Umbilical cord (tissue), 2 donors: ENCODE data around the gene CPXM1. TPM values are rescaled to one million over a fixed set of nuclear protein-coding genes. Genes with fewer than 3 reads are reported as not detected.

ENCODE experiments used
- DNase-seq: peaks from one replicate; pipeline ENCODE4 v3.0.0-alpha.2; 2015; ENCODE audit warnings: low spot score
- total RNA-seq: library from RNA; depleted of rRNA; stranded (reverse); fragments of >200 nt; gene quantifications from one replicate; pipeline ENCODE4 v1.2.3, GENCODE V29; 2014; ENCODE audit warnings: low replicate concordance; ENCODE audit not compliant: insufficient read depth

CPXM1 gene
- total RNA-seq, 1 donor from 2014 or later, result 18.1 TPM

DNA sequence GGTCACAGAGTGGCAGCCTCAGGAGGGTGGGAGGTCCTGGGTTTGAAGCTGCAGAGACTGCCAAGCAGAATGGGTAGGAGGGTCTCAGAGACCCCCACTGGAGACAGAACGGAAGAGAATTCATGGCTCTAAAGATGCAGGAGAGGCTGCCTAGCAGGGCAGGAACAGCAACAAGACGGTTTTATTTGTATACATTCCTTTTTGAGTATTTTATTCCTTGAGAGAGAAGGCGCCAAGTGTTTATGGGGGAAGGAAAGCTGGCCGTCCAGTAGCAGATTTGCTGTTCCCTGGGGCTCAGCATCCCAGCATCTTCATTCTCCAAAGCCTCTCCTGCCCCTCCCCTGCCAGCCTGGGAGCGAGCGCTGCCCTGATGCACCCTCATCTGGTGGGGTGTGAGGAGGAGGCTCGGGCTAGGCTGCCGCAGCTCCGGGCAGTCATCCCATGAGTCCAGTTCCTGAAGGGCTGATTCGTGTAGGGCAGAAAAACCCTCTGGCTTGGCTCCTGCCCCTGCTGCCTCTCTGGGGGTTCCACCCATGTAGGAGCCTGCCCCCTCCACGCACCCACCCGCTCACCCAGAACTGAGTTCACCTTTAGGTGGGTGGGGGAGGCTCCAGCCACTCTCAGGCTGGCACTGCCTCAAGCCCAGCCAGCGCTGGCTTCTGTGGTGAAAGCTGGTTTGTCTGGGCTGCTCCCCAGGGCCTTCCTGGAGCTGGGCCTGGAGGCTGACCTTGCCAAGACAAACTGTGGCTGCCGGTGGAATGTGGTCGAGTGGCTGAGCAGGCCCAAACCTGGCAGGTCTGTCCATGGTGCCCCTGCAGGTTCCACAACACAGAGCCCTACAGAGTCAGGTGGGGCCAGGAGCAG lies 32.4 kb downstream of the CPXM1 start:
- no peak for DNase-seq

DNA sequence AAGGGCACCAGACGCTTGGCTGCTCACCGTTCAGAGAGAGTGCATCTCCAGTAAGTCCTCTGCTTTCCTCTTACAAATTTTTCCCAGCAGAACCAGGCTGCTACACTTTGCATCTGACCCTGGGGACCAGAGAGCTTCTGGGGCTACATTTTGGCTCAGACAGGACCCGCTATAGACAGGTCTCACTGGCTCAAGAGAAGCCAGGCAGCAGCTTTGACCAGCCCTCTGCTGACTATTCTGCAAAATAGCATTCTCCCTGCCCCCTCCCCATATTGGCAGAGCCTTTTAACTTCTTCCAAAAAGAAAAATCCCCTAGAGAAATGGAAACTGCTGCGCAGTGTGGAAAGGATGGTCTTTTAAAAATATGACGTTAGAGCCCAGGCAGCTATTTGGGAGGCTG lies 37.2 kb downstream of the CPXM1 start:
- no peak for DNase-seq

DNA sequence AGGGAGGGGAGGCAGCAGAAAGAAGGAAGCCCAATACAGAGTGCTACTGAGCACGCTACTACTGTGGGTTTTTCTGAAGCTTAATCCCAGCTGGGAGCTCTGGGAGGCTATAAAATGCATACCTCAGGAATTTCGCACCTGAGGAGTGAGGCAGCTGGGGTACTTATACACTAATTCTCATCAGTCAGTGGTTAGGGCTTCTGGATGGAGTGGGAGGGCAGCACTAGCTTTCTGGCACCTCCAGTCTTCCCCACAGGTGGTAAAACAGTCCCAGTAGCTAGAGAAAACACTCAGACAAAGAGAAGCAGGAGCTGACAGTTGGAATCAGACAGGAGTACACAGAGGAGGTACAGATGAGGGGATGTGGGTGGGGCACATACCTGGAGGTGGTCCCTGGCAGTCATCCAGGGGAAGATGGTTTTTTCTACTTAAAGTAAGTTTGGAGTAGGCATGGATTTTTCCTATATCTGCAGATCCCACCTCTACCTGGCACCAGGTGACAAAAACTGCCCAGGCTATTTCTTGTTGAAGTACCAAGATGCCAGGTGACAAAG lies 37.8 kb downstream of the CPXM1 start:
- no peak for DNase-seq

DNA sequence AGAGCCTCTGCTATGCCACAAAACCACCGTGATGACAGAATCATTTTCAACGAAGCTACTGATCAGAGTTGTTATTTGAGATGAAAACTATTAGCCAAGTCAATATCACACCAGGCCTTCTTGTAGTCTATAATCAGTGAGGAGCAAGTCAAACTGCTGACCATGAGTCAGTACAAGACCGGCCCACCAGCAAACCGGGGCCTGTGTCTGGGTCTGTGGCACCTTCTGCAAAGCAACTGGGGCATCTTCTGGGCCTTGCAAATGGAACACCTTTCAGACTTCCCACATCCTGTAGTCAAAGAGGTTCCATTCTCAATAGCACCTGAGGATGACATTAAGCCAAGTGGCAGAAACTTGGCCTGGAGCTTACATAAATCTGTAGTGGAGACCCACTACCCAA lies 38.5 kb downstream of the CPXM1 start:
- DNase-seq, result no peak

DNA sequence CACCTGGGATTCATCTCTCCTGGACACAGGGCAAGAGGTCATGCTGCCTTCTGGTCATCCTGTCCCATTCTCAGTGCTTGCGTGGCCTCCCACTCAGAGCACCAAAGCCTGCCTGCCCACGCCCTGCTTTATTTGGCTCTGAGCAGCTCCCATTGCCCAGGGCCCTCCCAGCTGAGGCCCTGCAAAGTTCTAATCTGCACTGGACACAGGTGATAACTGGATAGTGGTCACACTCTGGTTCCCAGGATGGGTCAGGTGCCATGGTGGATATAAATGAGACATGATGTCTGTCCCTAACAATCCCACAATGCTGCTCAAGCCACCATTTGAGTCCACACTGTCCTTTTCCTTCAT lies 39.5 kb downstream of the CPXM1 start:
- DNase-seq, result no peak

DNA sequence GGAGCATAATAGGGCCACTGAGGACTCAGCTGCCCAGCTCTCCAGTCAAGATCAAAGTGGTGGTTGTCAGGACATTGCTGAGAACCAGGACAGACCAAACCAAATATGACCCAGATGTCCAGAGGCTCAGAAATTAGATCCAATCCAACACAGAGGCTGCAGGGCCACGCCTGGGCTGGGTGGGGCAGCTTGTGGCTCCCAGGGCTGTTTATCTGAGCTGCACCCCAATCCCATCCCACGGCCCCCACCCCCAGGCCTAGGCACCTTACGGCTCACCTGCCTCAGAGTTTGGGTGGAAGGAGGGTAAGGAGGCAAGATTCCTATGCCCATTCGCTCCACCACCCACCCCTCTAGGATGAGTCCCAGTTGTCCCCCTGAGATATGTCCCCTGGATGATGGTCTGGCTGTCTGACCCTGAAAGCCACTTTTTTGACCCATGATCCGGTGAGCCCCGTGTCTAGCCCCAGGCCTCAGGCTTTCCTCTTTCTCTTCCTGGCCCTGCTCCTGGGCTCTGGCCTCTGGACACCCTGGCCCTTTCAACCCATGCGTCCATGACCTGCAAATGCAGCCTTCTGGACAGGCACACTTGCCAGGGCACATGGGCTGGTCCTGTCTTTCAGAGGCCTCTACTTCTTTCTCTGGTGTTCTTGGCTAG lies 40.0 kb downstream of the CPXM1 start:
- no peak for DNase-seq

DNA sequence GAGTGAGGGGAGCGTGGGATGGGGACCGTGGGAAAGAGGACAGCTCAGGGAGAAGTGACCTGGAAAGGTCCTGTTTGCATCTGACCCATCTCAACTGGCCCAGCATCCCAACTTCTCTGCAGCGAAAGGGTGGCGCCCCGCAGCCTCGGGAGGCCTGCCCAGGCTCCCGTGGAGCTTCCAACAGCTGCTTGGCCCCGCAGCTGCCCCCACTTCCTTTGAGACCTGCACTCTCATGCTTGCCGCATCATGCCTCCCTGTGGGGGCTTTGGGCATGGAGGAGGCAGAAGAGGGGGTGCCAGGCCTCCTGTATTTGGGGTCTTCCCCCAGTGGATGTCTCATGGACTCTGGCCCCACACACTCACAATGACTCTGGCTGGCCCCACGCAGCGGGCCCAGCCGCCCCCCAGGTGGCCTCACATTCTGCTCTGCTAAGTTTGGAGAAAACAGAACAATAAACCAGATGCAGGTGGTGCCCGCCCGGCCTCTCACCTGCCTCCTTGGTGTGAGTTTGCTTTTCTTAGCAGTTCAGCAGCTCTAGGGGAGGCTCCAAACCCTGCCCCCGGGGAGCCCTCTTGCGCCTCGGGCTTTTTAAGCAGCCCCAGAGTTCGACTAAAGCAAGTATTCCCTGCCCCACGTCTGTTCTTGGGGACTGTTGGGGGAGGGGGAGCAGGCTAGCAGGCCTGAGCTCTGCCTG lies 40.7 kb downstream of the CPXM1 start:
- DNase-seq, result no peak

DNA sequence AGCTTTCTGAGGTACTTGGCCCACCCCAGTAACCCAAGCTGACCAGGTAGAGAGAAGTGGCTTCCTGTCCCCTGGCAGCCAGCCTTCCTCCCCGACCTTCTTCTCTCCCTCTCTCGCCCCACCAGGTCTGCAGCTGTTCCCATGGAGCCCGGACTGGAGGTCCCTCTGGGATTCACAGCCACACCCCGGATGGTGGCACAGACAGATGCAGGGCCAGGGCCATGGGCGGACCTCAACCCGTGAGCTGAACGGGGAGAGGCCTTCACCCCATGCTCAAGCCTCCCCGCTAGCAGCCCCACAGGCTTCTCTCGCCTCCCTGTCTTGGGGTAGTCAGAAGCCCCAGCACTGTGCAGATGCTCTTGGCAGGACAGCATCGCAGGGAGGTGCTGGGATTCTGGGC lies 41.3 kb downstream of the CPXM1 start:
- DNase-seq, result no peak

DNA sequence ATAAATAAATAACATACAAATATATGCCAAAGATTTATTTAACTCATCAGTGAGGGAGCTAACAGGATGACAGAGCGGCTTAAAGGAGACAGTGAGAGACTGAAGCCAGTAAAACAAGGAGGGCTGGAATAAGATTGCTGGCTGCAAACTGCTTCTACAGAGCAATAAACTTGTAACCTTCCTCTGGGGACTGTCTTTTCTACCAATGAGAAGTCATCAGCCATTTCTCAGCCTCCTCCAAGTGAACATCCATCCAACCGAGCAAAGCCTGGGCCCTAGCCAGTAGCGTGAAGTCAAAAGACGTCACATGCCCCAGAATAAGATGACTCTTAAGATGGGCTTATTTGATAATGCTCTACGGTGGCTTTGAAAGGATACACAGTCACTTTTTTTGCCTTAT lies 42.5 kb downstream of the CPXM1 start:
- DNase-seq, result no peak

DNA sequence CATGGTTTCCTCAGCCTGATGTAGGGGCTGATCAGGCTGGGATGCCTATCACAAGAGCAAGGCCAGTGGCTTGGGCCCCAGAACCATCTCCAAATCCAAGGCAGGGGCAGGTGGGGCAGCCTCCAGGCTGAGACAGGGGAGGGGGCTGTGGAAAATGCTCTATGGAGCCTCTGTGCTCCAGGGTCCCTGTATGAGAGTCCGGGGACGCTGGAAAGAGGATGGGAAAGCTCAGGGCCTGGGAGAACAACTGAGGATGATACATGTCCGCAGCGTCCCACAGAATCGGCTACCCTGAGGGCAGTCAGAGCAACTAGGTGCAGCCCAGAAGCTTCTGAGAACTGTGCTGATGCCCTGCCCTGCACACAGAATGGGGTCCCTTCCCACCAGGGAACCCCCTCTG lies 43.4 kb downstream of the CPXM1 start:
- no peak for DNase-seq

DNA sequence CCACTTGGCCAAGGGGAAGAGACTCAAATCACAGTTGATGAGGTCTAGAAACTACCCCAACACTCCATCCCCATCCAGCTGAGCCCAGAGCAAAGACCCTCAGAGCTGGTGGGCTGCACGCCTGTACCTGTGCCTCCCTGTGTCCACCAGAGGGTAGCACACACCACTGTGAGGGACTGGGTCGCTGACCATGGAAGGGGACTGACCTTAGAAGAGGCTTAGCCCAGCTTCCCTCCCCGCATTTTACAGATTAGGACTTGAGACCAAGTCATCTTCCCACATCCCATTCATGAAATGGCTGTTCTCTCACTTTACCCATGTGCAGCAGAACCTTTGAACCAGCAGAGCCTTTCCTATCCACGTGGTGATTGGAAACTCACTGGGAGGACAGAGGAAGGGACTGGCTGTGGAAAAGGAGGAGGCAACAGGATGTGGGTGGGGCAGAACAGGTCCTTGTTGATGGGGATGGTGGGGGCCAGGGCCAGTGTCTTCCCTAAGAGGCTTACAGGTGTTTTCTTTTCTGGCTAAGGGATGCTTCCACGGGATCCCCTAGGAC lies 44.3 kb downstream of the CPXM1 start:
- no peak for DNase-seq

DNA sequence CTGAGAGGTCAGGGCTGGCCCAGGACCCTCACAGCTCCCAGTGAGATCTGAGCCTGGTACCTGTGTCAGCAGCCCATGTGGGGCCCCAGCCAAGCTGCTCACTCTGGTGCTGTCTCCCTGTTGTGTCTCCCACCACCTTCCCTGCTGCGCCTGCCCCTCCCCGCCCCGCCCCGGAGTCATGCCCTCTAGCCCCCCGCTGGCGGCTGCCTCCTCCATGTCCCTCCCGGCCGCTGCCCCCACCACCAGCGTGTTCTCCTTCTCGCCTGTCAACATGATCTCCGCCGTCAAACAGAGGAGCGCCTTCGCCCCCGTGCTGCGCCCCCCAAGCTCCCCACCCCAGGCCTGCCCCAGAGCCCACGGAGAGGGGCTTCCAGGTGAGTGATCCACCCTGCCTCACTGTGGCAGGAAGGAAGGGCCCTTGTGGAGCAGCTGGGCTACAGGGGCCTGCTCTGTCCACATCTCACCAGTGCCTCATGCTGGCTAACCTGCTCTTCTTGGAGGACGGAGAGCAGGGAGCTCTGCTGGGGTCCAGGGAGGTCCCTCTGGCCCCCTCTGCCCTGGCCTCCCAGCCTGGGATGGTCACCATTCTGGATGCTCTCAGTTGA lies 44.9 kb downstream of the CPXM1 start:
- DNase-seq, result no peak

DNA sequence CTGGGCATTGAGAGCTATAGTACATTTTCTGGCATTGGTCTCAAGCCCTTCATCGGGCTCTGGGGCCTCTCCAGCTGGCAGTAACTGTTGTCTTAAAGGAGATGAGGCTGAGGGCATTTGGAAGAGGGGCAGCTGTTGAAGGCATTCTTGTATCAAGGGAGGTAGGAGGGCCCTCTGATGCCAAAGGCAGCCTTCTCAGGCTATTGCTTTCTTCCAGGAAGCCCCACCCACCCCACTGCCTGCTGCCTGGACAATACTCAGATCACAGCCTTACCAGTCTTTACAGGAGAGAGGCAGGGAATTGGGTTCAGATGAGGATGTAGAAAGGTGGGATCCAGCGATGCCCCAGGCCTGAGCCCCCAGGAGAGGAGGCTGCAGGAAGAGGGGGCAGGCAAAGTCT lies 46.0 kb downstream of the CPXM1 start:
- no peak for DNase-seq

DNA sequence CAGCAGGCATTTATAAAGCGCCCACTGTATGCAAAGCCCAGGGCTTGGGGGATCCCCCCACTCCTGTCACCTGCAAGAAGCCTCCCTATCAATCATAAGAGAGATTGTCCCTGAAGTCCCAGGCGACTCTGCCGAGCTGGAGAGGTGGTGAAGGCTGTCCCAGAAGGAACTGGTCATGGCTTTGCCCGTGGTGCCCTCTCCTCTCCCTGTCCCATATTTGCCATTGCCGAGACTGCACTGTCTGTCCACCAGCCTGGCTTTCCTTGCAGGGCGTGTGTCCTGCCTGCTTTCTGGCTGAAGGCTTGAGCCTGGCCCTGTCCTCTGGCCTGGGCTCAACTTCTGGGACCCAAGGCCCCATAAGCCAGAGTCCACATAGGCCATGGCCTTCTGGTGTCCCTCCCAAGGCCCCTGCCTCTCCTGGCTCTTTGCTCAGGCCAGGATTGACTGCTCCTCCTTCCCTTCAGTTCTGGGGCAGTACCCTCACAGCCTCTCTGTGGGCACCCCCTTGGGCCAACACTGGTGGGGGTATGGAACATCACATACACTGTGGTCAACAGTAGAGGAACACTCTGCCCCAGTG lies 46.9 kb downstream of the CPXM1 start:
- DNase-seq, result no peak

DNA sequence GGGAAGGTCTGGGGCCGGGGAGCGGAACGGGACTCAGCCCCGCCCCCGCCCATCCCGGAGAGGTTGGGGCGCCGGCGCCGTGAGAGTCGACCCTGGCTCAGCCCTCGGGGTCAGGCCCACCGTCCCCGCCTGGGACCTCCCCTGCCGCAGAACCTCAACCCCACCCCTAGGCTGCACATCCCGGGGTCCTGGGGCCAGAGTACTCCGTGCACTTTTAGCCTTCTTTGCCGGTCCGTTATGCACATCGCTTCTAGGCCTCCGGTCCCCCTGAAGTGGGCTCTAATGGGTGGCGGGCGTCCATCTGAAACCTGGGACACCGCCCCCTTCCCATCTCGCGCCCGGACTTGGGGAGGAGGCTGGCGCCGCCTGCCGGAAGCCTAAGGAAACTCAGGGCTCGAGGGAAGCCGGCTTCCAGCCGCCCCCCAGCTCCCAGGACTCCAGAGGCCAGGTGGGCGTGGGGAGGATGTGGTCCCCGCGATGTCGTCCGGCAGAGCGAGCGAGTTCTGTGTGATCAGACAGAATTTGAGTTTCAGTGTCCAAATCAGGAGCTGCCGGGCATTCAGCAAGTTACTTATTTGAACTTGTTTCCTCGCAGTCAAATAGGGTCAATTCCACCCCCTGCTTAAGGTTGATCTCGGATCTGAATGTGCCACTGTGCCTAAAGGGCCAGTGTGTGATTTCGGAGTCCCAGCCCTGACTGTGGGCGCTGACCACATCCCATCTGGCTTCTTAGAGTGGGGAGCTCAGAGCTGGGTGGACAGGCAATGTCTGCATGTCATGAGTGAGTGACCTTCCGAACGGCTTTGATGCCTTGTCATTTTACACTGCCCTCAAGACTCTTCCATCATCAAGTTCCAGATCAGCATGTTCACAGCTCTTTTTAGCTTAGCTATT lies 47.6 kb downstream of the CPXM1 start:
- DNase-seq, result no peak

DNA sequence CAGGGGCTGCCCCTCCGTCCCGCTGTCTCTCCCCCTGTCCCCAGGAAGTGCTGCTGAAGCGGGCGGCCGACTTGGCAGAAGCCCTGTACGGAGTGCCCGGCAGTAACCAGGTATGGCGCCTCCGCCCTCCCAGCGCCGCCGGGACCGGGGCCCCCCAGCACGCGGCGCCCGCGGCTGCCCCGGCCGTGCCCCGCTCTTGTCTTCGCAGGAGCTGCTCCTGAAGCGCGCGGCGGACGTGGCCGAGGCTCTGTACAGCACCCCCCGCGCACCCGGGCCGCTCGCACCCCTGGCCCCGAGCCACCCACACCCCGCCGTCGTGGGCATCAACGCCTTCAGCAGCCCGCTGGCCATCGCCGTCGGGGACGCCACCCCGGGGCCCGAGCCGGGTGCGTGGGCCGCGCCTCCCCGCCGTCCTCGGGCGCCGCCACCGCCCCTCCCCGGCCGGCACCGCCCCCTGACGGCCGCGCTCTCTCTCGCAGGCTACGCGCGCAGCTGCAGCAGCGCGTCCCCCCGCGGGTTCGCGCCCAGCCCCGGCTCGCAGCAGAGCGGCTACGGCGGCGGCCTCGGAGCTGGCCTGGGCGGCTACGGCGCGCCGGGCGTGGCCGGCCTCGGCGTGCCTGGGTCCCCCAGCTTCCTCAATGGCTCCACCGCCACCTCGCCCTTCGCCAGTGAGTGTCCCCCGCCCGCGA lies 48.4 kb downstream of the CPXM1 start:
- no peak for DNase-seq

DNA sequence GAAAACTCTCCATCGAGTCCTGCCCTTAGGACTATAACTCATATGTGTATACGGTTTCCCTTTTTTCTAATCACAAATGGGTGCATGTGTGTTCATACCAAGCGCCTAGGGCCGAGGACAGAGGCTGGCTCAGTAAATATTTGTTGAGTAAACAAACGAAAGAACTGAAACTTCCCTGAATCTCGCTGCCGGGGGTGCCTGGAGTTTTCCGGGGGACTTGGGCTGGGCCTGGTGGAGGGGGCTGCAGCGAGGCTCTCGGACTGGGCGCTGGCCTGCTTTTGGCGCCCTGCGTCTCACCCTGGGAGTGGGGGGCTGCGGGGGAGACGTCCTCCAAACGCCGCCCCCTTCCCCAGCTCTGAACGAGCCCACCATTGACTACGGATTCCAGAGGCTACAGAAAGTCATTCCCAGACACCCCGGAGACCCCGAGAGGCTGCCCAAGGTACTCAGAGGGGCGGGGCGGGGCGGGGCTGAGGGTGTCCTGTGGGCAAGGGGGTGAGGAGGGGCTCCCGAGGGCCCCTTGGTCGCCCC lies 49.0 kb downstream of the CPXM1 start:
- no peak for DNase-seq

DNA sequence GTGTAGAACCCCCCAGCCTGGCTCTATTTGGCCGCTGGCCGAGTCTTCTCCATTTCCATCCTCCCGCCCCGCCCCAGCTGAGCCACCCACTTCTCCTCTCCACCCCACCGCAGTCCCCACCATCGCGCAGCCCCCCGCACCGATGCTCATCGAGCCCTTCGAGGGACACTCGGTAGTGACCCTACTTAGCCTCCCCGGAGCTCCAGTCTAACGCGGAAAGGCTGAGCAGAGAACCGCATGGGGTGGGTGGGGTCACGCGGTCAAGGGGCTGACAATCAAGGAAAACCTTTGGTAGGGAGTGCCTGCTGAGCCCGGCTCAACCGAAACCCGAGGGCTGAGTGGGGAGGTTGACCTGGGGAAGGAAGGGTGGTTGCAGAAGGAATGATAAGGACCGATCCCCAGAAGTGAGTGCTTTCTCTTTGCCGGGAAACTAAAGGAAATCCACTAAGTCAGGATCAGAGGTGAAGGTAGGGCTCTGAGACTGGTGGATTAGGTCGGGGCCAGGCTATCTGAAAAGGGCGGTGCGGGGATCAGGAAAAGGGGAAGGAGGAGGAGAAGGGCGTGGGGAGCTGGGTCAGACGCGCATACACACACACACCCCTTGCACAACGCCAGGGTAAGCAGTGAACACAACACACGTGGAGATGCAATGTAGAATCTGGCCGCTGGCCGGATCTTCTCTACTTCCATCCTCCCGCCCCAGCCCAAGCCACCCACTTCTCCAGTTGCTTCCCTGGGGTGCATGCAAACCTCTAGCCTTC lies 49.8 kb downstream of the CPXM1 start:
- DNase-seq, result peak; percentile 72
